HepG2 (cell line): Measurements from ENCODE around the gene H3-3A. TPM values are rescaled to one million over a fixed set of nuclear protein-coding genes. Genes with fewer than 3 reads are reported as not detected.
A peak's percentile ranks its signal among the peaks of the same experiment; 100 is the strongest.

Experiments used
- ARHGAP35 ChIP-seq: sonication (generic); formaldehyde crosslinking; IDR thresholded peaks from 2 replicates; pipeline ENCODE4 v1.9.0; 2022; ENCODE audit warnings: mild to moderate bottlenecking, inconsistent platforms, moderate library complexity, missing genetic modification reagents, borderline replicate concordance
- BORCS8-MEF2B ChIP-seq: sonication (generic); formaldehyde crosslinking; IDR thresholded peaks from 2 replicates; pipeline ENCODE4 v1.8.0; 2022; ENCODE audit warnings: mild to moderate bottlenecking, missing genetic modification reagents
- HBP1 ChIP-seq: IDR thresholded peaks from 2 replicates; pipeline ENCODE4 v1.6.1; 2016; ENCODE audit warnings: low read depth, control low read depth
- HNRNPL ChIP-seq: fragments of 200-400 bp; formaldehyde crosslinking; IDR thresholded peaks from 2 replicates; pipeline ENCODE4 v1.6.1; 2017; ENCODE audit warnings: mild to moderate bottlenecking, low read depth, low read length
- JDP2 ChIP-seq: sonication (generic); formaldehyde crosslinking; IDR thresholded peaks from 2 replicates; pipeline ENCODE4 v1.8.1; 2022; ENCODE audit warnings: missing genetic modification reagents, borderline replicate concordance
- KDM3A ChIP-seq: IDR thresholded peaks from 2 replicates; pipeline ENCODE4 v1.6.1; 2018; ENCODE audit warnings: low read depth, missing compliant biosample characterization
- LBX2 ChIP-seq: sonication (generic); formaldehyde crosslinking; IDR thresholded peaks from 2 replicates; pipeline ENCODE4 v1.5.0; 2020; ENCODE audit warnings: missing genetic modification reagents, mild to moderate bottlenecking, borderline replicate concordance
- MIXL1 ChIP-seq: IDR thresholded peaks from 2 replicates; pipeline ENCODE4 v1.6.1; 2016
- PHF8 ChIP-seq: sonication (generic); formaldehyde crosslinking; IDR thresholded peaks from 2 replicates; pipeline ENCODE4 v1.5.0; 2020; ENCODE audit warnings: missing genetic modification reagents
- POLR2G ChIP-seq: fragments of 200-400 bp; formaldehyde crosslinking; IDR thresholded peaks from 2 replicates; pipeline ENCODE4 v1.6.1; 2018; ENCODE audit warnings: mild to moderate bottlenecking, low read depth, low read length, moderate library complexity
- SAP130 ChIP-seq: IDR thresholded peaks from 2 replicates; pipeline ENCODE4 v1.6.1; 2016; ENCODE audit warnings: low read depth
- SMARCE1 ChIP-seq: fragments of 450-650 bp; IDR thresholded peaks from 2 replicates; pipeline ENCODE4 v1.6.1; 2017; ENCODE audit warnings: borderline replicate concordance
- THAP7 ChIP-seq: sonication (generic); formaldehyde crosslinking; IDR thresholded peaks from 2 replicates; pipeline ENCODE4 v1.8.1; 2023; ENCODE audit warnings: mild to moderate bottlenecking, missing genetic modification reagents
- THAP9 ChIP-seq: sonication (generic); formaldehyde crosslinking; IDR thresholded peaks from 2 replicates; pipeline ENCODE4; 2020; ENCODE audit warnings: missing genetic modification reagents, mild to moderate bottlenecking, borderline replicate concordance
- ZFP91 ChIP-seq: sonication (generic); formaldehyde crosslinking; IDR thresholded peaks from 2 replicates; pipeline ENCODE4 v1.9.0; 2022; ENCODE audit warnings: missing genetic modification reagents, mild to moderate bottlenecking, borderline replicate concordance
- ZNF235 ChIP-seq: sonication (generic); formaldehyde crosslinking; IDR thresholded peaks from 2 replicates; pipeline ENCODE4 v1.8.1; 2023; ENCODE audit warnings: mild to moderate bottlenecking, missing genetic modification reagents, borderline replicate concordance
- ZNF430 ChIP-seq: sonication (generic); formaldehyde crosslinking; IDR thresholded peaks from 2 replicates; pipeline ENCODE4 v1.9.0; 2021; ENCODE audit warnings: mild to moderate bottlenecking, missing genetic modification reagents
- ZNF513 ChIP-seq: sonication (generic); formaldehyde crosslinking; conservative IDR thresholded peaks from 2 replicates; pipeline ENCODE4 v1.5.0; 2020; ENCODE audit warnings: missing genetic modification reagents
- ZNF530 ChIP-seq: sonication (generic); formaldehyde crosslinking; IDR thresholded peaks from 2 replicates; pipeline ENCODE4 v1.5.0; 2020; ENCODE audit warnings: low read depth, mild to moderate bottlenecking, missing genetic modification reagents
- ZNF572 ChIP-seq: sonication (generic); formaldehyde crosslinking; IDR thresholded peaks from 2 replicates; pipeline ENCODE4 v1.5.1; 2020; ENCODE audit warnings: mild to moderate bottlenecking, missing genetic modification reagents
- ZNF619 ChIP-seq: sonication (generic); formaldehyde crosslinking; IDR thresholded peaks from 2 replicates; pipeline ENCODE4 v1.4.0; 2020; ENCODE audit warnings: mild to moderate bottlenecking, missing genetic modification reagents
- ZNF792 ChIP-seq: IDR thresholded peaks from 2 replicates; pipeline ENCODE4 v1.6.1; 2016
- polyA plus RNA-seq, 8 experiments: library from polyadenylated mRNA; depleted of rRNA in 3 of 8; stranded (reverse) in 7 of 8; unstranded in 1 of 8; fragments of >200 nt; fragmentation: Illumina TruSeq in 4 of 8; extraction: Trizol in 4 of 8; gene quantifications; 2 replicates each; pipeline versions ENCODE4 v1.2.1 to v1.2.3, GENCODE V29; 2011 to 2016; ENCODE audit warnings: low read depth in 4 of 8, missing spikeins in 1 of 8, mixed read lengths in 1 of 8; ENCODE audit not compliant: insufficient read depth in 1 of 8
- total RNA-seq, 5 experiments: library from RNA; depleted of rRNA; stranded (reverse); fragments of >200 nt; fragmentation: Illumina TruSeq; extraction: Trizol; gene quantifications; 2 replicates each; pipeline ENCODE4 v1.2.3, GENCODE V29; 2016; ENCODE audit warnings: low read depth in 1 of 5

The H3-3A gene
- total and polyA plus RNA-seq, 2 of the 13 experiments (the other 11 are each of a cell fraction or from before 2014, with no cell fraction given): 221 to 320 TPM

GRCh38 chr1:226110249-226111097 lies 48.0 kb downstream of the H3-3A start (continued):
- TF ChIP-seq THAP9 (no peak), ZFP91 (peak; percentile 26; the same call in 1 of the 2 replicates), ZNF235 (CRISPR knock-in tag) (no peak), LBX2 (no peak), JDP2 (CRISPR knock-in tag) (no peak), POLR2G (peak; percentile 40; the same call in 1 of the 2 replicates), SAP130 (CRISPR knock-in tag) (peak; percentile 43), KDM3A (CRISPR knock-in tag) (no peak), HNRNPL (no peak), PHF8 (peak; percentile 40), THAP7 (CRISPR knock-in tag) (no peak), HBP1 (CRISPR knock-in tag) (no peak), ZNF513 (CRISPR knock-in tag) (no peak), ZNF619 (no peak), ARHGAP35 (CRISPR knock-in tag) (no peak), ZNF530 (CRISPR knock-in tag) (no peak), SMARCE1 (no peak), MIXL1 (CRISPR knock-in tag) (no peak), ZNF430 (CRISPR knock-in tag) (no peak), ZNF572 (CRISPR knock-in tag) (no peak), BORCS8-MEF2B (CRISPR knock-in tag) (no peak), ZNF792 (CRISPR knock-in tag) (no peak)
